HG02840 (cell line): ENCODE data around the gene C8A.
A peak's percentile ranks its signal among the peaks of the same experiment; 100 is the strongest.

ENCODE experiments used
- ATAC-seq: cut with Tn5 transposase; IDR thresholded peaks from one replicate; pipeline ENCODE4 v1.9.1; 2021; ENCODE audit warnings: mild to moderate bottlenecking, moderate library complexity, moderate number of reproducible peaks; ENCODE audit not compliant: unreplicated experiment, low FRiP score

Gene C8A

GRCh38 chr1:56854521-56855099 is at the start of gene C8A:
C8A (plus strand) TSS chr1:56854797; CDS start chr1:56854902, 105 bp downstream.
- ATAC-seq = no peak

DNA sequence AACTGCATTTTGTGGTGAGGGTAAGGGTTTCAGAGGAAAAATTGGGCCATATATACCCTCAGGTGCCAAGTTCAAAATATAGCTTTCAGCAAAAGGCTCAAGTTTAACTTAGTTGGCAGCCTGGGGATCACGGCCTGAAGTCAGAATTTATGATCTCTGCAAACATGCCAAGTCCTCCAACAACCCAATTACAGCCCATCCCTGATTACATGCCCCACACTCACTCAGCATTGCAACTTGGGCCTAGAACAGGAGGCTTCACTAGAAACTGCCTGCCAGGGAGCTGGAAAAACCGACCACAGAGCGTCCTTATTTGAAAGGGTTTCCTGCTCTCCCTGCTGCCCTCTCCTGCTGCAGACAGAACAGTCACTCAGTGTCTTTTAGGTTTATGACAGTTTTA is 47.8 kb upstream of the C8A start:
- ATAC-seq = no peak

DNA sequence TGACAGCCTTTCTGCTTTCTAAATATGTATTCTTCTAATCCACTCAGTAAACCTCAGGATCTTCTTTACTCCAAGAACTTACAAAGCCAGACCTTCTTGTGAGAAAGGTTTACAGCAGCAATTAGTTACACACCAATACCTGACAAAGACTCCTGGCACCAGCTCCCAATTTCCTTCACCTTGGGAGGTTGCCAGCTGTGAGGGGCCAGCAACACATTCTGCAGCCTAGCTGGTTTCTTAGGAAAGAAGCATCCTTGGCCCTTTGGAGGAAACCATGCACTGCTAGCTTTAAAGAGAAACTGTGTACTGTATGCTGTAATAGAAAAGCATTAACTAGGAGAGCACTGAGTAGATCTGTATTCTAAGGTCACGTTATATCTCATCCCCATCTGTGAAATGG is 46.2 kb upstream of the C8A start:
- no peak for ATAC-seq

- ATAC-seq = no peak
Observed at GRCh38 chr1:56811331-56811730, 43.3 kb upstream of the C8A start.

GRCh38 chr1:56814205-56814604 is 40.4 kb upstream of the C8A start:
- no peak for ATAC-seq

- ATAC-seq = no peak
Observed at GRCh38 chr1:56816264-56816663, 38.3 kb upstream of the C8A start.

DNA sequence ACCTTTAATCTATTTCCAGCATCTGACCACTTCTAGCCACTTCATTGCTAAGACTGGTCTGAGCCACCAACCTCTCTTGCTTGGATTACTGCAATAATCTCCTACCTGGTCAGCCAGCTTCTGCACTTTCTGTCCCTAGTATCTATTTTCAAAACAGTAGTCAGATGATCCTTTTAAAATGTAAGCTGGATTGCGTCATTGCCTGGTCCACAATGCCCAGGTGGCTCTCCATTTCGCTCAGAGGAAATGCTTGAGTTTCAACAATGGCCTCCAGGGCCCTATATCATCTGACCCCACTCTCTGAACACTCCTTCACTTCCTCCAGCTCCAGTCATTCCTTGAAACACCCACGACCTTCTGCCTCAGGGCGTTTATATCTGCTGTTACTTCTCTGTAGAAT is 37.7 kb upstream of the C8A start:
- ATAC-seq = peak; percentile 61

DNA sequence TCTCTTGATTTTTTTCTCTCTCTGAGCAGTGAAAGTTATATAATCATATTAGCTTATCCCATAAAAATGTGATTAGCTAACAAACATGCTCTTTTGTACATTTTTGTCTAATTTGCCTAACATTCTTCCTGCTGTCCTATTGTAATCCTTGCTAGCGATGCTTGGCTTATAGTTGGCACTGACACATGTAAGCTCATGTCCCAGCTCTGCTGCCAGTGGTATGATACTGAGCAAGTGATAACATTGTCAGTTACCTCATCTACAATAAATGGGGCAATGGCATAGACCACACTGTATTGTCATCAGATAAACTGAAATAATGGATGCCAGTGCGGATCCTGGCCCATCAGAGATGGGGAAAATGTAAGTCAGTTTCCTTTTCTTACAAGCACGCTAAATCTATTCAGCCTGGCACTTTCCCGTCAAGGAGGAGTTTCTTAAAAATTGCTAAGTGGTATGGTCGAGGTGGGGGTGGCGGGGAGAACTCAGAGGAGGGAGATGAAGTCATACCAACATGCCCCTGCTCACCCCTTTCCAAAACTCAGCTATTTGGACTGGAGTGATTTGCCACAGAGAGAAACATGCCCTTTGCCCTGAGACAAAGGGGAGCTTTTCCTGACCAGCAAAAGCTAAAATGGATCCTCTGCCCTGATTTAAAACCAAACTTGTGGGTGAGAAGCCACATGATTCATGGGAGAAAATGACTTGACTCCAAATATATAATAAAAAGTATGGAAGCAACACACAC is 36.7 kb upstream of the C8A start:
- ATAC-seq = no peak

DNA sequence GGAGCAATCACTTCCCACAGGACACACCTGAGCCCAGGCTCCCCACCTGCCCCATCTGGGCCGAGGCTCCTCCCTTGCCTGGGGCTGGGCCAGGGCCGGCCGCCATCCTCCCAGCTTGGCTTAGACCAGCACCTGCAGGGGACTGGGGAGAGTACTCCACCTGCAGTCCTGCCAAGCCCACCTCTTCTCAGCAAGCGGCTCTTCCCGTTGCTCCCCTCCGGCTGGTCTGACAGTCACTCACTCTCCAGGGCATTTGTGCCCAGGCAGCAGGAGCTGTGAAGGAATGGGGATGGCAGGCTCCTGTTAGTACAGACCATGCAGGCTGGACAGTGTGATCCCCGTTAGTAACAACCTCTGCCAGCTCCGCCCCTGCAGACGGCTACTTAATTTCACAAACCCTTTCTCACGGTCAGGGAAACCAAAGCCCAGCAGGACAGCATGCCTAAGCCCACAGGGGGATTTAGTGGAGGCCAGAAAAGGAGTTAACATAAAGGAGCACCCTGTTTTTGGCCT is 35.2 kb upstream of the C8A start, which contains the start of gene FYB2:
FYB2 (minus strand) TSS at position 18 of the 513 bp plus-strand sequence. CDS start 114 bp downstream, outside the sequence.
- ATAC-seq = no peak

DNA sequence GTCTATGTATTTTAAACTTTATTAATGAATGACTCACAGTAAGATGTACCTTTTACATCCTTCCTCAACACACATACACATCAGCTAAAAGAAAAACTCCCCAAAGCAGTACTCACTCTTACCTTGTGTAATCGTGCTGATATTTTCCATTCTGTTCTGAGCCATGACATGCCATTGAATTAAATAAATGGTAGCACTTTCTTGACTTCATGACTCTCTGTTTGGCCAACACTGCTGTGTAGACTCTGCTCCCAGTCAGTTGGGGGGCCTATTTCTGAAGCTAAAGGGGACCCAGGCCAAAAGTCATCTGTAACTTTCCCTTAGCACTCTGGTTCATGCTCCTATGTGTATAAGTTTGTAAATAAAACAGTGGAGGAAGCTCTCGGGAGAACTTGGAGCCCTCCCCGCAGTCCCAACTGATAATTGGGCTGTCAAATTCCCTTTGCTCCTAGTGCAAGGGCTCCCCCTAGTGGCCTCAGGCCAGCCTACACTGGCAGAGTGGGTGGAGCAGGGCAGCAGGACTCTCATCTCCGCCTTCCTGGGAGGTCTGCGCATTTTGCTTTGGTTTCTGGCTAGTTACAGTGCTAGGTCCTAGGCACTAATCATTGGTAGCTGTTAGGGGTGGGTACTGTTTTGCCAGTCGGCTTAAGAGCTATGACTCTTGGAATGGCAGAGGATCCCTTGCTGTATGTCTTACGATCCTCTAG is 33.7 kb upstream of the C8A start:
- peak; percentile 54 for ATAC-seq

- no peak for ATAC-seq
Observed at GRCh38 chr1:56821462-56821797, 33.2 kb upstream of the C8A start.

DNA sequence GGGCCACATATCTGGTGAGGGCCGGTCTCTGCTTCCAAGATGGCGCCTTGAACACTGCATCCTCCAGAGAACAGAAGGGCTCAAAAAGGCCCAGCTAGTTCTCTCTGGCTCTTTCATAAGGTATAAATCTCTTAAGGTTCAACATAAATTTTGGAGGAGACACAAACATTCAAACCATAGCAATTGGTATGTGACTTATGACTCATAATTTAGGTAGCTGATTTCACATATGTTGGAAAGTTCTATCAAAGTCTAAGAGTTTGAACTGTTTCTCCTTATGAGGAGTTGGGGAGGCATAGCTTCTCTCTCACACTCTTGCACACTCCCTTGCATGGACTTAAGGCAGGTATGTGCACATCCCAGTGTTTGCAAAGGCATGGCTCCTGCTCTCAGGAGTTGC is 30.3 kb upstream of the C8A start:
- ATAC-seq = no peak

DNA sequence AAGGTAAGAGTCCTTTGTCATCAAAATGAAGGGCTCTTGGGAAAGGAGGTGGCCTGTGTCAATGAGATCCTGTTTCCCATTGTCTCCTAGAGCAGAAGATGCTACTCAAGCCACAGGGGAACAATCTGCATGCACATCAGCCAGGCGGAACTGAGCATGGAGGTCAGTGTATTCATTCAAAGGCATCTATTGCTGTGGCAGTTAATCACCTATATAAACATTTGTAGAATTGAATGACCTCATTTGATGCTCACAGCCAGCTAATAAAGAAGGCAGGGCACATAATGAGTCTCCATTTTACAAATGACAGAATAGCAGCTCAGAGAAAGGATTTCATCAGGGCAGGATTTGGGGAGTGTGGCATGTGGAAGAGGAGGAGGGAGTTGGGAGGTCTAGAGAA is 29.7 kb upstream of the C8A start:
- no peak for ATAC-seq

DNA sequence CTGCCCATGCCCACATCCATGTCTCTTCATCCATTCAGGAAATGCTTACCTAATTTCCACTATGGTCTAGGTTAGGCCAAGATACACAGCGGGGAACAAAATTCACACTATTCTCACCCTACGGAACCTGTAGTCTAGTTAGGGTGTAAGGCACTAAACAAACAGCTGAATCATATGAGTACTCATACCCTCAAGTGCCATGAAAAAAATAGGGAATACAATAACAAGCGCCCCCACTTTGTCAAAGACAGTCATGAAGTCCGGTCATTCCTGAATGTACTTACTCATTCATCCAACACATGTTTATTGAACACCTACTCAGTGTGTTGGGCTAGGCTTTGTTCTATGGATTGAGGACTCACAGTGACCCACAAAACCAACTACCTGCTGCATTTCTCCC is 29.2 kb upstream of the C8A start:
- no peak for ATAC-seq

GRCh38 chr1:56827711-56828110 is 26.9 kb upstream of the C8A start:
- no peak for ATAC-seq

GRCh38 chr1:56830052-56830451 is 24.5 kb upstream of the C8A start:
- no peak for ATAC-seq

GRCh38 chr1:56831871-56832693 is 22.5 kb upstream of the C8A start:
- no peak for ATAC-seq

DNA sequence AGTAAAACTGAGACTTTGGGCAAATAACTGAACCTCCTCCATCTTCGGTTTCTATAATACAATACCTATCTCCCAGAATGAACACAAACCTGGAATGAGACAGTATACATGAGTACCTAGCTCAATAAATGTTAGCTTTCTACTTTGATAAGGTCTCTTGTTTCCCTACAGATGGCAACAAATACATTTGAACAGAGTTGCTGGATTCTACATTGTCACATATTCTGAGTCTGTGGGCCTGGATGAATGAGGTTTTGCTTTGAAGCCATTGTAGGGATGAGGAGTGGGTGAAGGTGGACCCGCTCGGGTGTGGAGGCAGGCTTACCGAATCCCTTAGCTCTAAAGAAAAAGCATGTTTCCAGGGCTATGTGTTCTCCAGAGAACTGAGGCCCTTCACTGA is 21.5 kb upstream of the C8A start:
- ATAC-seq = no peak

- ATAC-seq = no peak
Observed at GRCh38 chr1:56834137-56834900, 20.3 kb upstream of the C8A start.

DNA sequence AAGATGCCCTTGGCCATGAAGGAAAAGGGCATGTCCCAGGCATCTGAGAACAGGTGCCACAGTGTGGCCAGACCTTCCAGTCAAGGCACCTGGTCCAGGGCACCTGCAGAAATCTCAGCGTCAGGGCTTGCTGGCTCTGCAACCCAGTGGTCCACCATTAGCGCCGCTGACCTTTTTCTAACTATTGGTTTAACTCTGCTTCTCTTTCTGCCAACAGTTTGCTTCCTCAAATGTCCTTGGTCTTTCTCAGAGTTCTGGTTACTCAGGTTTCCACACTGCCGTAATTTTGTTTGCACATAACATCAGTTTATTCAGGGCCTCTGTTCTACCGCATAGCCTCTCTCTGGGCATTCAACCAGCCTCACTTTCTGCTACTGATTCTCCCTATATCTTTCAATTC is 18.9 kb upstream of the C8A start:
- ATAC-seq = no peak
